Melanocyte of skin (primary cell): Measurements from ENCODE around the gene LAMTOR4. TPM values are rescaled to one million over a fixed set of nuclear protein-coding genes. Genes with fewer than 3 reads are reported as not detected.

Source experiments
- total RNA-seq, 2 donors: library from RNA; depleted of rRNA; stranded (reverse); fragments of >200 nt; gene quantifications; 2 replicates each; pipeline ENCODE4 v1.2.3, GENCODE V29; 2012

Gene LAMTOR4
- 100 to 1,000 TPM in 1 of 2 donors, 10 to 100 TPM in 1; 96.0 to 127 TPM for total RNA-seq

DNA sequence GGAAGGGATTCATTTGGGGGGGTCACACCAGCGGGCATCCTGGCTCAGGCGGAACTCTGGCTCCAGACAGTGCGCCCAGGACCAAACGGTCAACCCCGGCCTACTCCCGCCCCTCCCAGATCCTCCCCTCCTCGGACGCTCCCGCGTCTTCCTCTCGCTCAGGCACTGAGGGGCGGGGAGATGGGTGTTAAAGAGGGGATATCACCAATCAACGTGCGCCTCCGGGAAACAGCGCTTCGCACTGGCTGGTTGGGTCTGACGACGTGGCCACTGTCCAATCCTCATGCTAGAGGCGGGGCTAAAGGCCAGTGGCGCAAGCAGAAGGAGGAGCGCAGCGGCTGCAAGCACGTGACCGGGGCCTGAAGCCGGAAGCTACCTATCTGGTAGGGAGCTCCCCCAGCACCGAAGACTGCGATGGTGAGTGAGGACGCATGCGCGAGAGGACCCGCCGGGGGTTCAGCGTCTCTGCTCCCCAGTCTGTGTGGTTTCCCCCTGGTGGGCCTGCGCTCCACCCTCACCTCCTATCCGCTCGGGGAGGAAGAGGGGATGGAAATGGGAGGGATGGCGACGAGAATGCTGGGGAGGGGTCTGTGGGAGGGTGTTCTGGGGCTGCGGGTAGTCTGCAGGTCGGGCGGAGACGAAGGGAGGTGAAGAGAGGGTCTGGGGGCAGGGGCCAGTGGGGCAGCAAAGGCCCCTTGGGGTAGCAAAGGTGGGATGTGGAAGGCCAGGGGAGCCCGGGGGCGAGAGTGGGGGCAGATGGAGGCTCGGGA lies at the start of gene LAMTOR4:
Gene LAMTOR4 (plus strand): TSS at position 360 of the 770 bp plus-strand sequence. CDS start 55 bp downstream, at position 415.

DNA sequence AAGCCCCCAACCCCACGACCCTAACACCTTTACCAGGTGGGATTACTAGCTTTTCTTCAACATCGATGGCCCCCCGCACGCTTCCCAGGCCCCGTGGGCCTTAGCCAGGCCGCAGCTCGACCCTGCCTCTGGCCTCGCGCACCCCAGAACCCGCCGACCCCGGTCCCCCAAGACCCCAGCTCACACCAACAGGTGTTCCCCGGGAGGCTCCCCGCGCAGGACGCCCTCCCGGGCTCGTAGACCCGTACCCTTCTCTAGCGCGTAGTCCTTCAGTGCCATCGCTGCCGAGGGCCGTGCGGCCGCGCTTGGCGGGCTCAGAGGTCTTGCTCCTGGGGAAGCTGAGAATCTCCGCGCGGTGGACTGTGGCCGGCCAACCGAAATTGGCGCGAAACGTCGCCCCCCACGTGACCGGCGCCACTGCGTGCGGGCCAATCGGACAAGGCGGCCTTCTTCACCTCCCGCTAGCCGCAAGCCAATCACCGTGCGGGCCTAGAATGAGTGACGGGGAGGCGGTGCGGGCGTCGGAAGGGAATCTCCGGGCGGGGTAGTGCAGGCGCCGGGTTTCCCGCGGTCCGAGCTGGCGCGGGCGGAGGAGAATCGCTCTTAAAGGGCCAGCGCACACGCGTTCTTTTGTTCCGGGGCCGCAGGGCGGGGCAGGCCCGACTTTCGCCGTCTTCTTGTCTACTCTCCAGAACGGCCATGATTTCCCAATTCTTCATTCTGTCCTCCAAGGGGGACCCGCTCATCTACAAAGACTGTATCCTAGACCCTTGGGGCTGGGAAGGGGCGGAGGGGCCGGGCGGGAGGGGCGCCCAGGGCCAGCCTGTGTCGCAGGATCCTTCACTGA lies 47.5 kb upstream of the LAMTOR4 start, which contains the start of the genes AP4M1 and MCM7:
Gene AP4M1 (plus strand): TSS at position 628 of the 847 bp plus-strand sequence. CDS start 72 bp downstream, at position 700.
Gene MCM7 (minus strand): TSS at position 382 of the 847 bp plus-strand sequence. CDS start 103 bp downstream, at position 279.

DNA sequence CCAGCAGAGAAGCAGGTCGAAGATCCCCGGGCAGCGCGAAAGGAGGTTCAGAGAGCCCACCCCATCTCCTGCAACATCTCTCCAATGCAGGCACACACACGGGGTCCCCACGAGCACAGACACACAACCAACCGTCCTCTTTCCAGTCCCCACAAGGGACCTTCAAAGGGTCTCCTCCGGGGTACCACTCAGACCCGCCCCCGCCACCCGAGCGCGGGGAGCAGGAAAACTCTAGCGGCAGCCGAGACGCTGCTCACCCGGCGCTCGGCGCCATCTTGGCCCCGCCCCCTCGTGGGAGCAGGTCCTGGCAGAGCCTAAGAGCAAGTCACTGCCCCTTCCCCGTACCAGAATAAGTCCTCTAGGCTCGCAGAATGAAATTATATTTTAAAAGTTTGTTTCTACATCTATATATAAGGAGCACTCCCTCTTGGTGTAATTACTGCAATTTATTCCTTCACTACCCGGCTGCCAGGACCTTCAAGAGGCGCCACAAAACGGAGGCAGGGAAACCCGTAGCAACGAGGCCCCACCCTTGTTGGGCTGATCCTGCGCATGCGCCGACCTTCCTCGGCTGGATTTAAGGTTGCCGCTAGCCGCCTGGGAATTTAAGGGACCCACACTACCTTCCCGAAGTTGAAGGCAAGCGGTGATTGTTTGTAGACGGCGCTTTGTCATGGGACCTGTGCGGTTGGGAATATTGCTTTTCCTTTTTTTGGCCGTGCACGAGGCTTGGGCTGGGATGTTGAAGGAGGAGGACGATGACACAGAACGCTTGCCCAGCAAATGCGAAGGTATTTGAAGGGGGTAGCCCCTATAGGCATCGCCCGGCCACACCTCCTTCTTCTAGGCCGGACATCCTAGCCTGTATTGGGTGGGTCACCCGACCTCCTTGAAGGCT lies 29.4 kb upstream of the LAMTOR4 start, which contains the start of the genes CNPY4 and TAF6:
Gene CNPY4 (plus strand): TSS at position 563 of the 898 bp plus-strand sequence. CDS start 111 bp downstream, at position 674.
Gene TAF6 (minus strand): TSS at position 287 of the 898 bp plus-strand sequence. CDS start 5,149 bp downstream, outside the sequence.

DNA sequence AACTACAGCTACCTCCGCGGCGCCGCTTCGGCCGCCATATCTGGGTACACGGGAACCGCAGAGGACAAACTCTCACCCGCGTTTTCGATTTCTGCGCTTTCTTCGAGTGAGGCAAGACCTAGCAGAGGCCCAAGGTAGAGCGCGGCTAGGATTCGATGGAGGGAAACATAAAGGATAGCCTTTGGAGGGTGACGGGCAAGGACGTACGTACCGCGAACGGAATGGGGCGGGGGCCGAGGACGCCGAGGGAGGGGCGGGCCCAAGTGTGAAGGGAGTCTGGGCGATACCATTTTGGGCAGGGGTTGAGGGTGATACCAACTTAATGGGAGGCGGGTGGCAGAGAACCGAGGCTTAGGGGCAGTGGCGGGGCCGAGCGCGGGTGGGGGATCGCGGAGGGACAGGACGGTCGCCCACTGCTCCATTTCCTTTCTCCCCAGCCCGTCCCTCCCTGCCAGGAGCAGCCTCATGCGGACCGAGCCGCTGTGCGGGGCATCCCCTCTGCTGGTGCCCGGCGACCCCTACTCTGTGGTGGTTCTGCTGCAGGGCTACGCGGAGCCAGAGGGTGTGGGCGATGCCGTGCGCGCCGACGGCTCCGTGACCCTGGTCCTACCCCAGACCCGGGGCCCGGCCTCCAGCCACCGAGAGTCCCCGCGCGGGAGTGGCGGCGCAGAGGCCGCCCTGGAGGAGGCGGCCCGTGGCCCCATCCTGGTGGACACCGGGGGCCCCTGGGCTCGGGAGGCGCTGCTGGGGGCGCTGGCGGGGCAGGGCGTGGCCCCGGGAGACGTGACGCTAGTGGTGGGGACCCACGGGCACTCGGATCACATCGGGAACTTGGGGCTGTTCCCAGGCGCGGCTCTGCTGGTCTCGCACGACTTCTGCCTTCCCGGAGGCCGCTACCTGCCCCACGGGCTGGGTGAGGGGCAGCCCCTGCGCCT lies 21.5 kb upstream of the LAMTOR4 start, which contains the start of gene MBLAC1:
Gene MBLAC1 (plus strand): TSS at position 37 of the 935 bp plus-strand sequence. CDS start 429 bp downstream, at position 466.

DNA sequence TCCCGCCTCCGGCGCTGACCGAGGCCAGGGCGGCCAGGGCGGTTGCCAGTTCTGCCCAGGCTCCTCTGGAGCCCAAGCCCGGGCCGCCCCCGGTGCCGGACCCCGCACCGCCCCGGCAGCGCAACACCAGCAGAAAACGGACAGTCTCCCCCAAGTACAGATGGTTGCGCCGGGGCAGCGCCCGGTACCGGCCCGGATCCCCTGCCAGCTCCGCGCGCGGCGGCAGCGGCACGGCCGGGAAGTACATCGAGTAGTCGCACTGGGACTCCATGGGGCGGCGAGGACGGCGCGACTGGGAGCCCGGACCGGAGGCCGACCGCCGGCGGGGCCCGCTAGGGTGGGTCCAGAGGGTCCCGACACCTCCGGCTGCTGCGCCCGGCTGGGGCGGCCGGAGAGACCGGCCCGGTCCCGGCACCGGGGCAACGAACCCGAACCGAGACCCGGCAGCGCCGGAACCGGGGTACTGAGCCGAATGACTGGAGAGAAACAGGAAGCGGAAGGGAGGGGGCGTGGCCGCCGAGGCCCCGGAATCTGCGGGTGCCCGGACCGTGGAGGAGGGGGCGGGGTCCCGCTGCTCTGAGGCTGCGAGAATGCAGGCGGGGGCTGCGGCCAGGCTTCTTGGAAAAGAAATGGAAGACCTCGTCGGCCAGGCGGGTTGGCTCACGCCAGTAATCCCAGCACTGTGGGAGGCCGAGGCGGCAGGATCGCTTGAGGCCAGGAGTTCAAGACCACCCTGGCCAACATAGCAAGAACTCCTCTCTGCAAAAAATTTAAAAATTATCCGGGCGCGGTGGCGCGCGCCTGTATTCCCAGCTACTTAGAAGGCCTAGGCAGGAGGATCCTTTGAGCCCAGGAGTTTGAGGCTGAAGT lies 9.7 kb downstream of the LAMTOR4 start, which contains the start of gene TRAPPC14:
Gene TRAPPC14 (minus strand): TSS at position 495 of the 870 bp plus-strand sequence. CDS start 224 bp downstream, at position 271.

DNA sequence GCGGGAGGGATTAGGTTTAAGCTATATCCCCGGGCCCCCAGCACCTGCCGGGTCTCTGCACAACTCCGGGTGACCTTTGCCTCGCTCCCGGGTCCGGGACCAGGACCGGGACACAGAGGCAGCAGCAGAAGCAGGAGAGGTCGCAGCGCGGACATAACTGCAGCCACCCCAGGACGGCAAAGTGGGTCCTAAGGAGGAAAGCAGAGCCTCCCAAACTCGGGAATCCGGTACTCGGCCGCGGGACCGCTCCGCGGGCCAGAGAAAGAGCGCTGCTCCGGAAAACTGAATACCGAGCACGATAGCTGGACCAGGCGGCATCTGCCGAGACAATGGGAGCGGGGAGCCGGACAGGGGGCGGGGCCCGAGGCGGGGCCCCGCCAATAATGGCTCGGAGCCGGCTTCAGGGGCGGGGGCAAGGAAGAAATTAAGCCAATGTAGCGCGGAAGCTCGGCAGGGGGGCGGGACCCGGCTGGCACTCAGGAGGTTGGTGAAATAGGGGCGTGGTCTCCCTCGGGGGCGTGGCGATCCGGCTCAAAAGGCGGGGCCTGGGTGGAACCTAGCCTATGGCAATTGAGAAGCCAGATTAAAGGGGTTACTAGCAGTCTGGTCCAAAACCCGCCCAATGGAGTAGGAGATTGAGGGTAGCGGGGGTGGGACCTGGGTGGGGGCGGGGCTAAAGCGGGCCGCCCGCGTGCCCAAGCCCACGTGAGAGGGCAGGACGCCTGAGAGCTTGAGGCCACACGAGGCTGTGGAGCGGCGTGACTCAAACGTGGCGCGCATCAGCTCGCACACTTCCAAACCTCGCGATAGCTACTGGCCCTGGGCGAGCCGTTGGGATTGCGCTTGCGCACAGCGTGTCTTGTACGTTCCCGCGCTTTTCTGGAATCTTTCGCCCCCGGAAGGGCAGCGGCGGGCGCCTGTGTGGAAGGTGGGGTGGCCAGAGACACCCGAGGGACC lies 28.6 kb downstream of the LAMTOR4 start, which contains the start of the genes GPC2 and STAG3:
Gene GPC2 (minus strand): TSS at position 337 of the 957 bp plus-strand sequence. CDS start 182 bp downstream, at position 155.
Gene STAG3 (plus strand): TSS at position 874 of the 957 bp plus-strand sequence. CDS start 2,639 bp downstream, outside the sequence.

Other genes with a start within 250 kb of the LAMTOR4 start
- gene TRIM4, start 229.4 kb upstream of the LAMTOR4 start, total RNA-seq: 10 to 100 TPM; 22.7 to 25.3 TPM
- gene GJC3, start 219.3 kb upstream of the LAMTOR4 start, total RNA-seq: under 1 TPM in 1 of 2 donors, not detected in 1; 0.69 TPM
- gene AZGP1, start 172.9 kb upstream of the LAMTOR4 start, total RNA-seq: under 1 TPM; 0.34 to 1.00 TPM
- gene ZKSCAN1, start 133.3 kb upstream of the LAMTOR4 start, total RNA-seq: 10 to 100 TPM; 39.3 to 68.5 TPM
- gene ZSCAN21, start 99.1 kb upstream of the LAMTOR4 start, total RNA-seq: 10 to 100 TPM in 1 of 2 donors, 1 to 10 TPM in 1; 7.0 to 12.4 TPM
- gene ZNF3, start 67.2 kb upstream of the LAMTOR4 start, total RNA-seq: 10 to 100 TPM; 21.0 to 21.3 TPM
- gene COPS6, start 59.9 kb upstream of the LAMTOR4 start, total RNA-seq: 10 to 100 TPM; 42.3 to 48.0 TPM
- gene MCM7, start 47.5 kb upstream of the LAMTOR4 start, total RNA-seq: 100 to 1,000 TPM in 1 of 2 donors, 10 to 100 TPM in 1; 69.5 to 202 TPM
- 10 to 100 TPM; 11.0 to 12.4 TPM for gene AP4M1, start 47.3 kb upstream of the LAMTOR4 start, total RNA-seq
- gene TAF6, start 29.6 kb upstream of the LAMTOR4 start, total RNA-seq: 10 to 100 TPM; 31.0 to 54.3 TPM
- 10 to 100 TPM; 11.0 to 12.0 TPM for gene CNPY4, start 29.3 kb upstream of the LAMTOR4 start, total RNA-seq
- gene MBLAC1, start 22.0 kb upstream of the LAMTOR4 start, total RNA-seq: 1 to 10 TPM; 2.3 to 2.8 TPM
- gene TRAPPC14, start 9.8 kb downstream of the LAMTOR4 start, total RNA-seq: 10 to 100 TPM in 1 of 2 donors, 1 to 10 TPM in 1; 10.0 to 12.0 TPM
- gene GAL3ST4, start 19.7 kb downstream of the LAMTOR4 start, total RNA-seq: 1 to 10 TPM; 3.3 to 5.2 TPM
- 1 to 10 TPM; 1.7 to 2.4 TPM for gene GPC2, start 28.5 kb downstream of the LAMTOR4 start, total RNA-seq
- 1 to 10 TPM; 1.7 to 2.4 TPM for gene STAG3, start 29.0 kb downstream of the LAMTOR4 start, total RNA-seq
- not detected for gene PVRIG, start 71.0 kb downstream of the LAMTOR4 start, total RNA-seq
- not detected for gene SPDYE3, start 158.8 kb downstream of the LAMTOR4 start, total RNA-seq
- gene PILRB, start 209.2 kb downstream of the LAMTOR4 start, total RNA-seq: 10 to 100 TPM; 12.7 to 21.0 TPM
- gene PILRA, start 224.6 kb downstream of the LAMTOR4 start, total RNA-seq: not detected